Heart left ventricle (tissue), 13 donors: ENCODE results near the gene VGLL3.

ENCODE experiments used
- CTCF ChIP-seq, 12 donors: fragments of 200-600 bp; sonication (generic) in 4 of 12; IDR thresholded peaks; one replicate each; pipeline versions ENCODE4 v1.5.0 to v1.8.0; 2018 to 2022; ENCODE audit warnings: antibody characterized with exemption in 12 of 12, mild to moderate bottlenecking in 5 of 12
- POLR2A ChIP-seq, 2 donors: fragments of 450-650 bp; IDR thresholded peaks; one replicate each; pipeline ENCODE4 v1.6.1; 2017; ENCODE audit warnings: antibody characterized with exemption in 2 of 2, mild to moderate bottlenecking in 2 of 2, moderate library complexity in 2 of 2
- donor health status: ischemic (EF 13 %, LVEDD 7.1; RV severe dilation, severe dysfunction).
- donor health status: DM: no; HTN: yes; CAD: no.
- donor health status: DM: no; HTN: no; CAD: no.
- donor health status: ischemic (EF 25% LVEDD 6.9; RV normal size, moderate dysfunction).
- donor health status: ischemic (EF 25% LVEDD 5.7; RV mildly dilated, moderate dysfunction).
- donor health status: ischemic (EF 35%, LVEDD 5.7; RV mildly dilated, moderate dysfunction).
- donor health status: nonischemic (EF 11% LVEDD 7.7; RV severe dilation, severe dysfunction).
- donor health status: DM: yes; HTN: yes; CAD: no.
- donor health status: PGD.
- donor health status: ischemic (EF 29% LVEDD 5.4; RV normal size, mild dysfunction).
- donor health status: nonischemic (EF 23%, LVEDD 6.1; RV moderate dilation, normal function).

- no peak for TF ChIP-seq CTCF (IDR thresholded peaks at IDR 0.05)
- no peak for TF ChIP-seq POLR2A (IDR thresholded peaks at IDR 0.05)
These were observed 35.0 kb upstream of the VGLL3 start for GRCh38 chr3:87025661-87026645.
